HPDE6-E6E7 (cell line): ENCODE data around the gene SYNDIG1.

Experiments used
- DNase-seq: peaks from one replicate; pipeline ENCODE4 v3.0.0; 2011; ENCODE audit warnings: missing footprints; ENCODE audit errors: extremely low spot score

The SYNDIG1 gene

GRCh38 chr20:24522452-24523330 is 53.3 kb downstream of the SYNDIG1 start:
- no peak for DNase-seq

- no peak for DNase-seq
Measured at GRCh38 chr20:24523661-24524060, 54.2 kb downstream of the SYNDIG1 start.

GRCh38 chr20:24528583-24529368 is 59.3 kb downstream of the SYNDIG1 start:
- DNase-seq, result no peak

- no peak for DNase-seq
Measured at GRCh38 chr20:24529369-24529719, 59.9 kb downstream of the SYNDIG1 start.

GRCh38 chr20:24530131-24530680 is 60.8 kb downstream of the SYNDIG1 start:
- no peak for DNase-seq

- DNase-seq, result no peak
Measured at GRCh38 chr20:24531202-24531601, 61.8 kb downstream of the SYNDIG1 start.

GRCh38 chr20:24531631-24532419 is 62.4 kb downstream of the SYNDIG1 start:
- DNase-seq, result no peak

GRCh38 chr20:24533449-24533848 is 64.0 kb downstream of the SYNDIG1 start:
- DNase-seq, result no peak

- no peak for DNase-seq
Measured at GRCh38 chr20:24534282-24534681, 64.9 kb downstream of the SYNDIG1 start.

GRCh38 chr20:24535941-24536730 is 66.7 kb downstream of the SYNDIG1 start:
- no peak for DNase-seq

- no peak for DNase-seq
Measured at GRCh38 chr20:24537210-24537609, 67.8 kb downstream of the SYNDIG1 start.

GRCh38 chr20:24542721-24543120 is 73.3 kb downstream of the SYNDIG1 start:
- no peak for DNase-seq

GRCh38 chr20:24543168-24543567 is 73.7 kb downstream of the SYNDIG1 start:
- no peak for DNase-seq

- DNase-seq, result no peak
Measured at GRCh38 chr20:24543741-24544140, 74.3 kb downstream of the SYNDIG1 start.

- no peak for DNase-seq
Measured at GRCh38 chr20:24544371-24544770, 74.9 kb downstream of the SYNDIG1 start.

- no peak for DNase-seq
Measured at GRCh38 chr20:24545168-24545567, 75.7 kb downstream of the SYNDIG1 start.

- DNase-seq, result no peak
Measured at GRCh38 chr20:24546232-24546892, 76.9 kb downstream of the SYNDIG1 start.

- no peak for DNase-seq
Measured at GRCh38 chr20:24547967-24548366, 78.5 kb downstream of the SYNDIG1 start.

- DNase-seq, result no peak
Measured at GRCh38 chr20:24559114-24559732, 89.8 kb downstream of the SYNDIG1 start.
